ENCODE measurements around the gene ARID1B. TPM values are rescaled to one million over a fixed set of nuclear protein-coding genes. Genes with fewer than 3 reads are reported as not detected.
A peak's percentile ranks its signal among the peaks of the same experiment; 100 is the strongest.
"Not testable (repeated sequence)": the region's sequence is repeated elsewhere in the genome, so short reads cannot be mapped to it uniquely, and the experiment has no call there.

Gene ARID1B
- total RNA-seq, 4 donors from 2014 or later = 70.5 to 135 (median 78.2) TPM

DNA sequence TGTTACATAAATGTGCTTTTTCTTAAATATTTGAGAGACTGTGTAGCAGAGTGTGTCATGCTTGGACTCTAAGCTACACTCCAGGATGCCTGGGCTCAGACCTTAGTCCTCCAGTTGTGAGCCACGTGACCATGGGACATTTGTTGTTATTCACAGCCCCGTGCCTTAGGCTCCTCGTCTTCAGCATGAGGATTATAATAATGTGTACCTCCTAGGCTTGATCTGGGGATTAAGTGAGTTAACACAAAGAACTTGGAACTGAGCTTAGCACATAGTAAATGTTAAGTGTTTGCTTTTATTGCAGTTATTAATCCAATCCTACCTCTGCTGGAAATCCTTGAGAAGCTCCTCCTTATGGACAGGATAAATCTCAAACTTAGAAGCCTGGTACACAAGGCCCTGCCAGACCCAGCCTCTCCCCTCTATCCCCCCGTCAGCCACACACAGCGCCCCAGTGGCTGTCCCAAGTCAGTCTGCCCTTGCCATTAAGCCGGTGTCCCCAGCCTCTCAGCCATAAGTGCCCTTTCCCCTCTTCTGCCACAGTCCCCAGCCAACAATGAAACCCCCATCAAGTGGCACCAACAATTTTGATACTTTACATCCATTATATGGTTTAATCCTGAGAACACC lies 368.6 kb downstream of the ARID1B start:
- DNase-seq (ENCODE audit: low spot score) (no peak), ATAC-seq (ENCODE audit: low FRiP score) (no peak)
- TF ChIP-seq, protein P1, sequence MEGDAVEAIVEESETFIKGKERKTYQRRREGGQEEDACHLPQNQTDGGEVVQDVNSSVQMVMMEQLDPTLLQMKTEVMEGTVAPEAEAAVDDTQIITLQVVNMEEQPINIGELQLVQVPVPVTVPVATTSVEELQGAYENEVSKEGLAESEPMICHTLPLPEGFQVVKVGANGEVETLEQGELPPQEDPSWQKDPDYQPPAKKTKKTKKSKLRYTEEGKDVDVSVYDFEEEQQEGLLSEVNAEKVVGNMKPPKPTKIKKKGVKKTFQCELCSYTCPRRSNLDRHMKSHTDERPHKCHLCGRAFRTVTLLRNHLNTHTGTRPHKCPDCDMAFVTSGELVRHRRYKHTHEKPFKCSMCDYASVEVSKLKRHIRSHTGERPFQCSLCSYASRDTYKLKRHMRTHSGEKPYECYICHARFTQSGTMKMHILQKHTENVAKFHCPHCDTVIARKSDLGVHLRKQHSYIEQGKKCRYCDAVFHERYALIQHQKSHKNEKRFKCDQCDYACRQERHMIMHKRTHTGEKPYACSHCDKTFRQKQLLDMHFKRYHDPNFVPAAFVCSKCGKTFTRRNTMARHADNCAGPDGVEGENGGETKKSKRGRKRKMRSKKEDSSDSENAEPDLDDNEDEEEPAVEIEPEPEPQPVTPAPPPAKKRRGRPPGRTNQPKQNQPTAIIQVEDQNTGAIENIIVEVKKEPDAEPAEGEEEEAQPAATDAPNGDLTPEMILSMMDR (IDR thresholded peaks at IDR 0.05) = no peak

- ATAC-seq (ENCODE audit: low FRiP score) = not testable (repeated sequence)
Measured at GRCh38 chr6:157147054-157148026, 370.2 kb downstream of the ARID1B start.

GRCh38 chr6:157148391-157149323 lies 371.5 kb downstream of the ARID1B start:
- TF ChIP-seq, protein P1 (IDR thresholded peaks at IDR 0.05) = no peak
- DNase-seq (ENCODE audit: low spot score) (no peak), ATAC-seq (ENCODE audit: low FRiP score) (peak; percentile 59)

More at GRCh38 chr6:157147054-157148026, 370.2 kb downstream of the ARID1B start:
- not testable (repeated sequence) for DNase-seq (ENCODE audit: low spot score)

DNA sequence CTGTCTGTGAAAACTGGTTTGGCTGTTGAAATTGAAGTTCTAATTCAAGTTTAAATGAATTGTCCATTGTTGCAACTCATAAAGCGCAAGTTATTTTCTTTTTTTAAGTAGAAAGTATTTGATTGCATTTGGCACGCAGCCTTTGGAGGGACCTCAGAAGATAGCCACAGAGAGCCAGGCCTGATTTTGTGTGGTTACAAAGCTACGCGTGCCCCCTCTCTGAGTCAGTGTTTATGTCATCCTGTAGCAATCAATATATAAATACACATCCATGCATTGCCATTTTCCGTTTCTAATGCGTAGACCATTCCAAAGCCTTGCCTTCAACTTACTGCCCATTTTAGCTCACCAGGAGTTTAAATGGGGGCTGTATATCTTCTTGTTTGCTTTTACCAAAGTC lies 372.9 kb downstream of the ARID1B start:
- no peak for ATAC-seq (ENCODE audit: low FRiP score)
- no peak for DNase-seq (ENCODE audit: low spot score)
- TF ChIP-seq, protein P1 (IDR thresholded peaks at IDR 0.05) = no peak

DNA sequence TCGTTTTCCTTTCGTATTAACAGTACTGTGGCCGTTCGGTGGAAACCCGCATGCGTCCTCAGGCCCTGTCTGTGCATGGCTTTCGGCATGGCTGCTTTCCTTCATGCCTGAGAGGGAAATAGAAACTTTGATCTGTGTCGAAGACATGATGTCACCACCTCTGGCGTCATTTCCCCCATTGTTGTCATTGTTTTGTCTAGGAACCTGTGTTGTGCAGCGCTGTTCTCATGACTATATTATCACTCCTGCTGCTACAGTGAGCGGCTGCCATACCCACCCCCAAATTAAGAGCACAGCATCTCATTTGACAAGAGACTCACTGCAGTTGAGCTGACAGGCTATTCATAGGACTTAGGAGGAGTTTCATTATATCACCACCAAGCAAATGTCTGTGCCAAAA lies 373.9 kb downstream of the ARID1B start:
- TF ChIP-seq, protein P1 (IDR thresholded peaks at IDR 0.05) = no peak
- ATAC-seq (ENCODE audit: low FRiP score) (no peak), DNase-seq (ENCODE audit: low spot score) (no peak)

- TF ChIP-seq, protein P1 (IDR thresholded peaks at IDR 0.05) = no peak
- no peak for ATAC-seq (ENCODE audit: low FRiP score)
- no peak for DNase-seq (ENCODE audit: low spot score)
Measured at GRCh38 chr6:157151989-157152388, 374.8 kb downstream of the ARID1B start.

DNA sequence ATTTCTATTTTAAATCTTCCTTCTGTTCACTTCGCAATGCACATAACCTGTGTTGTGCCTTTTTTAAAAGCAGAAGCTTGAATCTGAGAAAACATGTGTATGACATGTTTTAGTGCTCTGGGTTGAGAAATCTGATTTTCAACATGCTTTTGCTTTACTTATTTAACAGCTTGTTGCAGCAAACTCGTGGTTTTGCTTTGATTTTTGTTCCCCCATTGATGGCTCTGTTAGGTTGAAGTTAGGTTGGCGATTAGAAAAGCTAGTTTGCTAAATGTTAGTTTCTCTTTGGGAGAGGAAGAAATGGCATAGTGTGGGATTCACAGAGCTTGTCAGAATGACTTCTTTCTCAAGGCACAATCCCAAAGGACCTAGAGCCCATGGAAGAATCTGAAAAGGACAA lies 375.4 kb downstream of the ARID1B start:
- TF ChIP-seq, protein P1 (IDR thresholded peaks at IDR 0.05) = no peak
- DNase-seq (ENCODE audit: low spot score) = no peak
- ATAC-seq (ENCODE audit: low FRiP score) = no peak
